Suprapubic skin (tissue), 4 donors: Measurements from ENCODE around the gene RBBP8NL. TPM values are rescaled to one million over a fixed set of nuclear protein-coding genes. Genes with fewer than 3 reads are reported as not detected.

Experiments used
- DNase-seq, 2 donors: peaks; one replicate each; pipeline ENCODE4 v3.0.0-alpha.2; 2019; ENCODE audit warnings: low spot score in 2 of 2
- H3K27ac ChIP-seq: fragments of 200-600 bp; sonication (generic); one replicate; pipeline ENCODE4 v1.5.1; 2019
- H3K27me3 ChIP-seq: fragments of 200-600 bp; sonication (generic); one replicate; pipeline ENCODE4 v1.5.1; 2019
- H3K36me3 ChIP-seq: fragments of 200-600 bp; sonication (generic); one replicate; pipeline ENCODE4 v1.5.1; 2019
- H3K4me1 ChIP-seq: fragments of 200-600 bp; sonication (generic); one replicate; pipeline ENCODE4 v1.5.1; 2019
- H3K4me3 ChIP-seq: fragments of 200-600 bp; sonication (generic); one replicate; pipeline ENCODE4 v1.5.1; 2019; ENCODE audit warnings: mild to moderate bottlenecking
- H3K9me3 ChIP-seq: fragments of 200-600 bp; sonication (generic); one replicate; pipeline ENCODE4 v1.5.1; 2019
- CTCF ChIP-seq, 2 donors: fragments of 200-600 bp in 1 of 2; fragments of 450-650 bp in 1 of 2; sonication (generic) in 1 of 2; IDR thresholded peaks; one replicate each; pipeline ENCODE4 v1.5.1; 2016 to 2019; ENCODE audit warnings: antibody characterized with exemption in 2 of 2, mild to moderate bottlenecking in 1 of 2, moderate library complexity in 1 of 2
- EP300 ChIP-seq: sonication (generic); formaldehyde crosslinking; IDR thresholded peaks from one replicate; pipeline ENCODE4 v1.6.1; 2017; ENCODE audit warnings: antibody characterized with exemption
- POLR2A ChIP-seq, 2 donors: fragments of 450-650 bp; IDR thresholded peaks; one replicate each; pipeline ENCODE4 v1.6.1; 2017; ENCODE audit warnings: antibody characterized with exemption in 2 of 2, mild to moderate bottlenecking in 2 of 2, moderate library complexity in 2 of 2
- POLR2AphosphoS5 ChIP-seq, 3 donors: sonication (generic); formaldehyde crosslinking; IDR thresholded peaks; one replicate each; pipeline ENCODE4 v1.6.1; 2017; ENCODE audit warnings: antibody characterized with exemption in 3 of 3
- WGBS: methylation state at CpG from one replicate; pipeline ENCODE4 v1.1.5; 2018; 5-methylcytosine and 5-hydroxymethylcytosine counted together
- total RNA-seq, 4 donors: library from RNA; depleted of rRNA; stranded (reverse); fragments of >200 nt; gene quantifications; one replicate each; pipeline ENCODE4 v1.1.0, GENCODE V29; 2016

Gene RBBP8NL
- total RNA-seq, 4 donors from 2014 or later = 2.0 to 6.6 (median 3.9) TPM

GRCh38 chr20:62446888-62447869 is 19.8 kb upstream of the RBBP8NL start:
- TF ChIP-seq EP300 (no peak), POLR2AphosphoS5 (IDR thresholded peaks at IDR 0.05) (no peak), POLR2A (IDR thresholded peaks at IDR 0.05) (no peak), CTCF (IDR thresholded peaks at IDR 0.05) (no peak)
- Histone ChIP-seq H3K36me3 (no peaks in the 10 kb centered on the region), H3K27me3 (peaks cover 79% of the 10 kb centered on the region), H3K4me3 (no peak overlapping the region), H3K4me1 (no peaks in the 10 kb centered on the region), H3K27ac (no peak overlapping the region), H3K9me3 (no peaks in the 10 kb centered on the region)
- WGBS = 84% methylated on average over 43 of the region's 44 CpGs
- no peak for DNase-seq

- Histone ChIP-seq H3K9me3 (no peaks in the 10 kb centered on the region), H3K27me3 (peaks cover 79% of the 10 kb centered on the region), H3K4me1 (no peaks in the 10 kb centered on the region), H3K4me3 (no peak overlapping the region), H3K36me3 (no peaks in the 10 kb centered on the region), H3K27ac (no peak overlapping the region)
- no peak for DNase-seq
- 43% methylated on average over 9 of the region's 12 CpGs for whole genome bisulfite sequencing
- TF ChIP-seq POLR2A (IDR thresholded peaks at IDR 0.05) = no peak
- no peak for TF ChIP-seq POLR2AphosphoS5 (IDR thresholded peaks at IDR 0.05)
- no peak for TF ChIP-seq CTCF (IDR thresholded peaks at IDR 0.05)
- TF ChIP-seq EP300 = no peak
These were observed 19.1 kb upstream of the RBBP8NL start for GRCh38 chr20:62446481-62446880.

GRCh38 chr20:62445553-62446340 is 18.4 kb upstream of the RBBP8NL start:
- Histone ChIP-seq H3K27me3 (peaks cover 79% of the 10 kb centered on the region), H3K27ac (no peak overlapping the region), H3K36me3 (no peaks in the 10 kb centered on the region), H3K4me1 (no peaks in the 10 kb centered on the region), H3K4me3 (no peak overlapping the region), H3K9me3 (no peaks in the 10 kb centered on the region)
- DNase-seq = no peak
- WGBS = 75% methylated on average over 16 of the region's 36 CpGs
- TF ChIP-seq CTCF (IDR thresholded peaks at IDR 0.05) (no peak), POLR2A (IDR thresholded peaks at IDR 0.05) (no peak), EP300 (no peak), POLR2AphosphoS5 (IDR thresholded peaks at IDR 0.05) (no peak)

- H3K4me3 ChIP-seq = no peak overlapping the region
- H3K9me3 ChIP-seq = no peaks in the 10 kb centered on the region
- H3K36me3 ChIP-seq = no peaks in the 10 kb centered on the region
- WGBS = 87% methylated on average over 6 of the region's 6 CpGs
- peaks cover 77% of the 10 kb centered on the region for H3K27me3 ChIP-seq
- DNase-seq = no peak
- TF ChIP-seq POLR2AphosphoS5 (IDR thresholded peaks at IDR 0.05) (no peak), POLR2A (IDR thresholded peaks at IDR 0.05) (no peak), CTCF (IDR thresholded peaks at IDR 0.05) (no peak), EP300 (no peak)
- H3K27ac ChIP-seq = no peak overlapping the region
- H3K4me1 ChIP-seq = no peaks in the 10 kb centered on the region
These were observed 16.9 kb upstream of the RBBP8NL start for GRCh38 chr20:62444286-62444685.
